Measurements from ENCODE around the gene OAT.
A peak's percentile ranks its signal among the peaks of the same experiment; 100 is the strongest.

The OAT gene

DNA sequence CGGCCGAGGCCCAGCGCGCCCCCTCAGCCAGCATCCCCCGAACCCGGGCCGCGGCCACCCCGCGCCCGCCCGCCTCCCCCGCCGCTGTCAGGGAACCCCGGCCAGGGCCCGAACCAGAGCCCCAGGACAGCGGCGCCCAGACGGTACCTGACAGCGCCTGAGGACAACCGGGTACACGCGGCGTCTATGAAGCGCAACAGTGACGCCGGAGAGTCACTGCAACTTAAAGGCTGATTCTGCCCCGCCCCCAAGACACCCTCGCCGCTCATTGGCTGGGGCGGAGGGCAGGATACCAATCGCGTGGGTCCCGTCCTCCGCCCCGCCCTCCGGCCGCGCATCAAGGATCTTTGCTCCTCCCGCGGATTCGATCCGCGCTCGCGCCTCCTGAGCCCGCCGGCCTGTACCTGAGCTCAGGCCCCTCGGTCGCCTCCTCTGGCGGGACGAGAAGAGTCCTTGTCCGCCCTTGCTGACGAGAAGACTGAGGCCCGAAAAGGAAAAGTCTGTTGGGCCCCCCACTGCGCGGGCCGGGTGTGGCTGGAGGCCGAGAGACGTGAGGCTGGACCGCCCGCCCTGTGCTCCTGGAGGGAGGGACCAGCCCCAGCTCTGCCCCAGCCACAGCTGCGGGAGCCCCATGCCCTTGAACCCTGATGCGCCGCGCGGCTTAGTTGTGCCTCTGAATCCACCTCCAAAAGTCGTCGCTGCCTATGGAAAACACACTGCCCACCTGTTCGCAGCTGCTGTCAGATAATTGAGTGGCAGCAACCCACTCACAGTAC lies at the start of gene OAT:
OAT (minus strand) TSS at position 198 of the 776 bp plus-strand sequence. CDS start 6,752 bp downstream, outside the sequence.
- DNase-seq, result peak; percentile 97 to 99 (median 98)
- intact Hi-C loops (cut with DNase I), result no loop called here

DNA sequence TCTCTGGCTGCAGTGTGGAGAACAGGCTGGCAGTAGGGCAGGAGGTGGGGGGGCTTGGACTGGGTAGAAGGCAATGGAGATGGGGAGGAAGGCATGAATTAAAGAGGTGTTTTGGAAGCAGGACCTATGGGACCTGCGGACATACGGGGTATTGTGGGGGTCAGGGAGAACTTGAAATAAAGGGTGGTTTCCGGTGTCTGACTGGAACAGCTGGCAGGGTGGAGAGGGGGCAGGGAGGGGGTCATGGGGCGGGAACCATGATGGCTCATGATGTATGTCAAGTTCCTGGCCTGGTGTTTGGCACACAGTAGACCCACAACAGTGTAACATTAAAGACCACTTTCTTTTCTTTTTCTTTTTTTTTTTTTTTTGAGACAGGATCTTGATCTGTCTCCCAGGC lies 48.4 kb upstream of the OAT start:
- intact Hi-C loops (cut with DNase I), result no loop called here
- DNase-seq, result no peak

DNA sequence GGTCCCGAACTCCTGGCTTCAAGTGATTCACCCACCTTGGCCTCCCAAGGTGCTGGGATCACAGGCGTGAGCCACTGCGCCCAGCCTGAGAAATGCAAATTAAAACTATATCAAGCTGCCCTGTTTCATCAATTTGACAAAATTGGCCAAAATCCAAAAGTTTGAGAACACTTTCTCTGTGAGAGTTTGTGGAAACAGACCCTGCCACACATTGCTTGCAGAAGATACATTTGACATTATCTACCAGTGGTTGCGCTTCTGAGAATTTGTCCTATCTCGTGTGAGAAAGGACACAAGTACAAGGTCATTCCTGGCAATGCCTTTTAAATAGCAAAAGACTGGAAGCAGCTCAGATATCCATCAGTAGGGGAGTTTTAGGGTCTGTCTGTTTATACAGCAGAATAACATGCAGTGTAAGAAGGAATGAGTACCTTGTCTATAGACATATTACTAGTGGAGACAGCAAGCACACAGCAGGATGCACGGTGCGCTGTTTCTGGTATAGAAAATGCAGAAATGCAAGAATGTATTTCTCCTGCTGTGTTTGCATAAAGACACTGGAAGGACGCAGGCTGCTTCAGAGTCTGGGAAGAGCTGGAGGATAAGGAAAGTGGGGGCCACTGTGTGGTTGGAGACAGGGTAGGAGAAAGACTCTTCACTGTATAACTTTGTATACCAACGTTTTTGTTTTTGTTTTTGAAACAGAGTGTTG lies 47.2 kb upstream of the OAT start:
- intact Hi-C loops (cut with DNase I), result no loop called here
- DNase-seq, result no peak

DNA sequence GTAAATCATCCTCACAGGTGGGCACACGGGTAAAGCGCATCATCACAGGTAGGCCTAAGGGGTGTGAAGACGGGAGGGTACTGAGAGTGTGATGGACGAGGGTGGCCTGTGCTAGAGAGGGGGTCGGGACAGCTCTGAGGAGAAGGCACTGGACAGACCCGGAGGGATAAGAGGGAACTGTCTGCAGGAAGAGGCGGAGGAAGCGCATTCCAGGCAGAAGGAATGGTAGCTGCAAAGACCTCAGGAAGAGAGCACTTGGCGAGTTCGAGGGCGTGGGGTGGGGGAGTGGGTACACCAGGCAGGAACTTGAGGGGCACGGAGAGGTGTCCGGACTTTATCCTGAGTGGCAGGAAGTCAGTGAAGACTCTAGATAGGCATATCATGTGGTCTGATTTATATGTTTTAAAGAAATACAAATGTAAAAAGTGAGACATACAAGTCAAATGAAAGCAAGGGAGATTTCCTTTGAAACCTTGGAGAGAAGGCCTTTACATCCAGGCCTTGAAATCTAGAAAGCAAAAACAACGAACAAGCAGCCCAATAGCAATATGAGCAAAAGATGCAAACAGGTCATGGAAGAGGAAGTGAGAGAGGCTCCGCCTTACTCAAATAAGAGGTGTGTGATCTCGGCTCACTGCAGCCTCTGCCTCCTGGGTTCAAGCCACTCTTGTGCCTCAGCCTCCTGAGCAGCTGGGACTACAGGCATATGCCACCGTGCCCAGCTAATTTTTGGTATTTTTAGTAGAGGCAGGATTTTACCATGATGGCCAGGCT lies 46.5 kb upstream of the OAT start:
- no peak for DNase-seq
- intact Hi-C loops (cut with DNase I), result no loop called here

DNA sequence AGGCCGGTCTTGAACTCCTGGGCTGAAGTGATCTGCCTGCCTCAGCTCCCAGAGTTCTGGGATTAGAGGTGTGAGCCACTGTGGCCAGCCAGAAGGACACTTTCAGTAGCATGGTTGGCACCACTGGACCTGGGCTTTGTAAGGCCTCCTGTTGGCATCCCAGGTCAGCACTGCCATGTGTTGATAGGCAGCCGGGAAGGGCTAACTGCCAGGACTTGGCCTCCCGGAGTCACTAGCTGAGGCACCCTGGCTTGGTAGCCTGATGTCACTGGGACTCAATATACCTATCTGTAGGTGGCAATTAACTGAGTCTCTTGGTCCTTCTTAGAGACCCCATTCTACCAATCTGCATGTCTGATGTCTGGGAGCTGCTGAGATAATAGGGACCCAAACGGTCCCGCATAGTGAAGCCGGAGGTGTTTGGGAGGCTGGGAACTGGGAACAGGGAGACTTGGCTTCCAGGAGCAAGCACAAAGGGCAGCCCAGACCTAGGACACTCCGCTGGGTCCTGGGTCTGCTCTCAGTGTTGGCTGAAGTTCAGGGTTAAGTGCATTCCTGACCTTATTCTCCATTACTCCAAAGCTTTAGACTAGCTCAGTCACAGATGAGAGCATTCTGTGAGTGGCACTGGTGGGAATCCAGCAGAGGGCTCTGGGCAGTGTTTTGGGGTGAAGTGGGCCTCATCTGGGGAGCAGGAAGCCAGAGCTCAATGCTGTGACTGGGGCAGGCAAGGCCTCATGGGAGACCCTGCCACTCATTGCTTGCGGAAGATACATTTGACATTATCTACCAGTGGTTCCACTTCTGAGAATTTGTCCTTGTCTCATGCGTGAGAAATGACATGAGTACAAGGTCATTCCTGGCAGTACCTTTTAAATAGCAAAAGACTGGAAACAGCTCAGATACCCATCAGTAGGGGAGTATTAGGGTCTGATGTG lies 45.6 kb upstream of the OAT start:
- intact Hi-C loops (cut with DNase I), result no loop called here
- no peak for DNase-seq

DNA sequence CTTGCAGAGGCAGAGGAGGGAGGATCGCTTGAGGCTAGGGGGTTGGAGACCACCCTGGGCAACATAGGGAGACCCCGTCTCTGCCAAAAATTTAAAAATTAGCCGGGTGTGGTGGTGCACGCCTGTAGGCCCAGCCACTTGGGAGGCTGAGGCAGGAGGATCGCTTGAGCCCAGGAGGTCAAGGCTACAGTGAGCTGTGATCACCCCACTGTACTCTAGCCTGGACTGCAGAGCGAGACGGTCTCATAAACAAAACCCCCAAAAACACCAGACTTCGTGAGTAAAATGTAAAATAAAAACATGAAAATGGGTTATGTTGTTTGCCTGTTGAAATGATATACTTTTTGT lies 43.6 kb upstream of the OAT start:
- DNase-seq, result no peak
- intact Hi-C loops (cut with DNase I), result no loop called here

DNA sequence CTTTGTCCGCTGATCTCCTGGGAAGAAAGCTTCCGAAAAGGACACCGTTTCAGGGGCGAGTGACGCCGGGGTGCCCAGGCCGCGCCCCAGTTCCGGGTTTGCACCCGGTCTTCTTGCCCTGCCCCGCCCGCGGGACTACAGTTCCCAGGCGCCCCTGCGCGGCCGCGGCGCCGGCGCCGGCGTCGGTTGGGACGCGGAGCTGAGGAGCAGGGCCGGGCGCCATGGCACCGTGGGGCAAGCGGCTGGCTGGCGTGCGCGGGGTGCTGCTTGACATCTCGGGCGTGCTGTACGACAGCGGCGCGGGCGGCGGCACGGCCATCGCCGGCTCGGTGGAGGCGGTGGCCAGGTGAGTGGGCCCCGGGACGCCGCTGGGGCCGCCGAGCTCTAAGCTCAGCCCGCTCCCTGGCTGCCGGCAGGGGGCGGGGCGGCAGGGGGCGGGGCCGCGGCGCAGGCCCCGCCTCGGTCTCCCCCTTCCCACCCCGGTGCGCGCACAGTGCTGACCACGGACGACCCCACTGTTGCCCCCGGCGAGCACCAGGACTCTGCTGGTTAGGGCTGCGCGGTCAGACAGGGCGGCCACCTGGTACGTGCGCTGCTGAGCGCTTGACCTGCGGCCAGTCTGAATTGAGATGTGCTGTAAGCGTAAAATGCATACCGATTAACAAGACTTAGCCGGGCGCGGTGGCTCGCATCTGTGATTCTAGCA lies 43.1 kb upstream of the OAT start, which contains the start of gene LHPP:
LHPP (plus strand) TSS at position 182 of the 706 bp plus-strand sequence; CDS start at position 222, 40 bp downstream.
- peak; percentile 67 to 95 (median 89) for DNase-seq
- intact Hi-C loops (cut with DNase I), result no loop called here

DNA sequence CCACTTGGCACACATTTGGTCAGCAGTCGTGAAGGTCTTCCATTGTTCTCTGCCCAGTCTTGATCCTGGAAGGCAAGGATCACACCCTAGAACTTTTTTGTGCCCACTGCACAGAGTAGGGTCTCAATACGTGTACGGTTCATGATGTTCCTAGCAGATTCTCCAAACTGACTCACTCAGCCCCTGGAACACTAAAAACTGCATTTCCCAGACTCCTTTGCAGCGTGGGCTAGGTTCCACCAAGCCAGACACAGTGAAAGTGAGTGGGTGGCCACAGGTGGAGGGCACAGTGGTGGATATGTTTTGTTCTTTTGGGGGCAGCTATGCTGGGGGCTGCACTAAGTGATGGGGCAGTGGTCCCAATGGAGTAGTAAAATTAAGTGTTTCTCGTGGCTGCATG lies 41.4 kb upstream of the OAT start:
- intact Hi-C loops (cut with DNase I), result no loop called here
- peak in 1 of 42 donors; percentile 16 for DNase-seq

DNA sequence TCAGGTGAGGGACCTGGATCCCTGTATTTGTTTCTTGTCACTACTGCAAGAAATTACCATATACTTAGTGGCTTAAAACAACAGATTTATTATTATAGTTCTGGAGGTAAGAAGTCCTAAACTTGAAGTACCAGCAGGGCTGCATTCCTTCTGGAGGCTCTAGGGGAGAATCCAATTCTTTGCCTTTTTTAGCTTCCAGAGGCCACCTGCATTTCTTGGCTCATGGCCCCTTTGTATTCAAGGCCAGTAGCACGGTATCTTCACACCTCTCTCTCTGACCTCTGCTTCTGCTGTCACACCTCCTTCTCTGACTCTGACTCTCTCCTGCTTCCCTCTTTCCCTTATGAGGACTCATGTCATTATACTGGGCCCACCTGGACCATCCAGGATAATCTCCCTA lies 40.7 kb upstream of the OAT start:
- no peak for DNase-seq
- intact Hi-C loops (cut with DNase I), result no loop called here

DNA sequence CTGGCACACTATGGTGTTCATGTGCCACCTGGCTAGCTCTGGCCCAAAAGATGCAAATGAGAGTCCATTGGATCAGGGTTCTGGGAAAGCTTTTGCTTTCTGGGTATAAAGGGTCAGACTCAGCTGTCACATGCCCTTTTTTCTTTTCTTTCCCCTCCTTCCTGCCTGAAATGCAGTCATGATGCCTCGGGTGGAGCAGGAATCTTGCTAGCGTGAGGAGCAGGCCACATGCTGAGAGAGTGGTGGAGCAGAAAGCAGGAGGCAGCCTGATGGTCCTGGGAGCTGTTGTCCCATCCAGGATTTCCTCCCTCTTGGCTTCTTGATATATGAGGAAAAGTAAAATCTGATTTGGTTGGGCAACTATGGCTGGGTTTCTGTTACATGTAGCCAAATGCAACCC lies 40.2 kb upstream of the OAT start:
- intact Hi-C loops (cut with DNase I), result no loop called here
- DNase-seq, result no peak

DNA sequence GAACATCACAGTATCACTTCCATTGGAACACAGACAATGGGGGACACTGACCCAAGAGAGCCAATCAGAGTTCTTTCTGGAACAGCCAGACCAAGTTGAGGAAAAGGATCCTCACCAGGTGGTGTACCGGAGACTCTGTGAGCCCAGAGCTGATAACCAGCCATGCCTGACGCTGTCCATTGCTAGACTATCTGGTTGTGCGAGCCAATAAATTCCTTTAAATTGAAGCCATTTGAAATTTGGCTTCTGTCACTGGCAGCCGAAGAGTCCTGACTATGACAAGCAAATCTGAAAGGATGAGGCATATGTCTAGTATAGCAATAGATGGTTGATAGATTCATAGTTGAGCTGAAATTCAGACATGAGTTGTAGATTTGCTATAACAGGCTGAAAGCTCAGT lies 39.8 kb upstream of the OAT start:
- intact Hi-C loops (cut with DNase I), result no loop called here
- no peak for DNase-seq

DNA sequence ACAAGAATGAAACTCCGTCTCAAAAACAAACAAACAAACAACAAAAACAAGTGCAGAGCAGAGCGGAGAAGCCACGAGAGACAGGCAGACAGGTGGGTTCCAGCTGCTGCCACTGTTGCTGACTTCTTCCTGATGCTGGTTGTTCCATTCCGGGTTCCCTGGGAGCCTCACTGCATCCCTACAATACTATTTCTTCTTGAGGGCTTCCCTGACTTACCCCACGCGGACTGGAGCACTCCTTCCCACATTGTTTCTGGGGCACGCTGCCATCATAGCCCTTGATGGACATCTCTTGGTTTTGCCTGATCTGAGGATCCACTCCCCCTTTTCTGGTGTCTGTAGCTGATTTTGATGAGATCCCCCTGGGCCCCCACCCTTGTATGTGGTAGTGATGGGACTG lies 36.7 kb upstream of the OAT start:
- intact Hi-C loops (cut with DNase I), result no loop called here
- no peak for DNase-seq

DNA sequence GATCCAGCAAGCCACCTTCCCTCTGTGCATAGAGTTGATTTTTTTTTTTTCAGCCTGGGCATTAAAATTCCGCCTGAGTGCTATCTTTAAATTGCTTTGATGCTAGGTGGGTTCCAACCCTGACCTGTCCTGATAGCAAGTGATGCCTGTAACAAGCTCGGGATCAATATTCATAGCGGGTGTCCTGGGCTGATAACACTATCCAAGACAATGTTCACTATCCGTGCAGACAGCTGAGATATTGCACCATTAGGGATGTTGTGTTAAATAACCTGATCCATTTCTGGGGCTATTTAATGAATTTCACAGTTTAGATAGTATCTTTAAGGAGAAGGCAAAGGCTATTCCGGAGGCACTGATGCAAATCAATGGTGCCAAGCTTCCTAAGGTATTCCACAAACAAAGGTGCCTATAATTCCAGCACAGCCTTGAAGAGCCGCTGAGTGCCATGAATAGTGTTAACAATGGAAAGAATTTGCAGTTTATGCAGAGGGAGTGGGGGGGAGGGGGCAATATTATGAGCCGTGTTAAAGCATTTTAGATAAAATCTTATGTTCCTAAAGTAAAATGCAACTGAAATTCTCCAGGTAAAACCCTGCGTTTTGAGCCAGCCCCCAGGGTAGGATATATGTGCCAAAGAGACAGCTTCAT lies 35.4 kb upstream of the OAT start:
- DNase-seq, result no peak
- intact Hi-C loops (cut with DNase I), result no loop called here

DNA sequence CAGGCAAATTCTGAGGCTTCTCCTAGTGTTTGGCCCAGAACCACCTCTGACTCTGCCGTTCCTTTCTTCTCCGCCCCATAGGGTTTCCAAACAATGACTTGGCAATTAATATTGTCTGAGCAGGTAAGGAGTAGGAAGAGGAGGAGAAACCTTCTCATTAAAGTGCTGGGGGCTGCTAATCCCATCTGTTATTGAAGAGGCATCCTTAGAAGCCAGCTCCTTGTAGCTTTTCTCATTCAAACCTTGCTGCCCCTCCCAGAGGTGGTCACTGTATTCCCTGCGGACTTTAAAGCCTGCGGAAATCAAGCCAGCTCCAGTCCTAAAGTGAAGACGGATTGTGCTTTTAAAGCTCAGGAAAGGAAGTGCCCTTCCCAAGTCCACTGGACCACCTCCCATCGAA lies 32.6 kb upstream of the OAT start:
- DNase-seq, result no peak
- intact Hi-C loops (cut with DNase I), result no loop called here

DNA sequence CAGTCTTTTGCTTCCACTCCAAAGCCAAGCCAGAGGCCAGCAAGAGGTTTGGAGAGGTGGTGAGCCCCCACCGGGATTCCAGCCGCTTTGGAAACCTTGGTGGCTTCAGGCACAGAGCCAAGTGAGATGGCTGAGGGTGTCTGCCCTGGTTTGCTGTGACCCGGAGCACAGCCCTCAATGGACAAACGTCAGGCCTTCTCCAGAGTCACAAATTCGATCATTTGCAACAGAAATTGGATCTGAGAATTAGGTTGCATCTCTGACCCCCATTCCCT lies 32.0 kb upstream of the OAT start:
- intact Hi-C loops (cut with DNase I), result no loop called here
- no peak for DNase-seq

DNA sequence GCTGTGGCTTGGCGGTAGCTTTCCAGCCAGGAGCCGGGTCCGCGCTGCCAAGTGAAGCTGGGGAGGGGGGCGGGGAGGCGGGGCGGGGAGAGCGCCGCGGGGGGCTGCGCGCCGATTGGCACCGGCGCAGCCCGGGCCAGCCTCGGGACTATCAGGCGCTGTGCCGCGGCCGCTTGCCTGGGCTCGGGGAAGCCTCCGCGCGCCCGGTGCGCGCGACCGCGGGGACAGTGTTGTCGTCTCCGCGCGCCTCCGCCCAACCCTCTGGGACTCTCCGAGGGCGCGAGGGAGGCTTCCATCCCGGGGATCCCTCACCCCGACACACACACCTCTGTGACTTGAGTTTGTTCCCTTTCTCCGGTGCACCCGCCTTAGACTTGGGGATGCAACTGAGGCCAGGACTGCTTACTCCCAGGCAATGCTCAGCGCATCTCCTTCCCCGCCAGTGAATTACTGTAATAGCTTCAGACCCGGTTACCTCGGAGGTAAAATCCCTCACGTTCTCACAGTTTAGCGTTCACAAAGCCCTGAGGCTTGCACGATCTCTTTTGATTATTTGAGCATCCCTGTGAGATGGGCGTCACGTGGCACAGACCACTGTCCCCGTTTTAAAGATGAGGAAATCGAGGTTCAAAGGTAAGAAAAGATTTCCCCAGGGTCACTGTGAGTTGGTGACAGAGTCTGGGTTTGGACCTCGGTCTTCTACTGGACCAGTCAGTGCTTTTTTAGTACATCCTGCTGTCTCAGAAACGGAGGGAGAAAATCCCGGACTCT lies 31.5 kb upstream of the OAT start, which contains the start of gene NKX1-2:
NKX1-2 (minus strand) TSS at position 24 of the 771 bp plus-strand sequence. CDS start 92 bp downstream, outside the sequence.
- intact Hi-C loops (cut with DNase I), result no loop called here
- DNase-seq, result peak in 22 of 42 donors; percentile 15 to 66 (median 36)
